Endodermal cell (in vitro differentiated cells): ENCODE measurements around the gene PANK2. TPM values are rescaled to one million over a fixed set of nuclear protein-coding genes. Genes with fewer than 3 reads are reported as not detected.

Experiments used
- DNase-seq: peaks from one replicate; pipeline ENCODE4 v3.0.0-alpha.2; 2017
- H3K27ac ChIP-seq: 2 replicates; pipeline ENCODE4 v1.5.1; 2013; ENCODE audit warnings: mild to moderate bottlenecking, low read depth, low read length, moderate library complexity
- H3K27me3 ChIP-seq: 2 replicates; pipeline ENCODE4 v1.6.1; 2013; ENCODE audit warnings: mild to moderate bottlenecking, low read length, moderate library complexity; ENCODE audit not compliant: insufficient read depth, control insufficient read depth, poor library complexity, severe bottlenecking
- H3K36me3 ChIP-seq: 2 replicates; pipeline ENCODE4 v1.7.0; 2013; ENCODE audit warnings: mild to moderate bottlenecking, low read length, moderate library complexity; ENCODE audit not compliant: control insufficient read depth, insufficient read depth
- H3K4me1 ChIP-seq: one replicate; pipeline ENCODE4 v1.7.0; 2013; ENCODE audit warnings: low read length; ENCODE audit not compliant: control insufficient read depth, insufficient read depth
- H3K4me3 ChIP-seq: 2 replicates; pipeline ENCODE4 v1.5.1; 2013; ENCODE audit warnings: mild to moderate bottlenecking, low read length, moderate library complexity
- H3K9ac ChIP-seq: 2 replicates; pipeline ENCODE4 v1.6.1; 2013; ENCODE audit warnings: mild to moderate bottlenecking, low read length, moderate library complexity; ENCODE audit not compliant: poor library complexity, severe bottlenecking; ENCODE audit errors: extremely low read depth
- H3K9me3 ChIP-seq: 2 replicates; pipeline ENCODE4 v1.6.1; 2013; ENCODE audit warnings: mild to moderate bottlenecking, low read length, moderate library complexity; ENCODE audit not compliant: control insufficient read depth
- H3K27ac Mint-ChIP-seq: 2 replicates; pipeline ENCODE4 v1.8.0; 2020; ENCODE audit warnings: mixed read lengths
- H3K27me3 Mint-ChIP-seq: 2 replicates; pipeline ENCODE4 v1.8.0; 2021; ENCODE audit warnings: mild to moderate bottlenecking, mixed read lengths; ENCODE audit not compliant: insufficient read depth
- H3K36me3 Mint-ChIP-seq: 2 replicates; pipeline ENCODE4 v1.8.0; 2020; ENCODE audit warnings: low read depth, mixed read lengths
- H3K4me1 Mint-ChIP-seq: 2 replicates; pipeline ENCODE4 v1.8.0; 2020; ENCODE audit warnings: mixed read lengths
- H3K4me3 Mint-ChIP-seq: 2 replicates; pipeline ENCODE4 v1.8.0; 2020; ENCODE audit warnings: mild to moderate bottlenecking, moderate library complexity, mixed read lengths
- H3K9me3 Mint-ChIP-seq: 2 replicates; pipeline ENCODE4 v1.8.0; 2020; ENCODE audit warnings: mild to moderate bottlenecking, mixed read lengths
- WGBS, 2 experiments: methylation state at CpG; one replicate each; pipeline versions ENCODE4 v1.1.5 to v1.1.7; 2013; ENCODE audit warnings: missing lambda C conversion rate in 2 of 2, mixed read lengths in 1 of 2; ENCODE audit not compliant: insufficient coverage in 1 of 2, insufficient read length in 1 of 2; 5-methylcytosine and 5-hydroxymethylcytosine counted together
- total RNA-seq, 2 donors: library from RNA; stranded (reverse); fragmentation: NEBNext Ultra II Directional in 1 of 2; extraction: Animal tissue kit (Norgen Biotek cat#: 25700) in 1 of 2; gene quantifications; 2 replicates in 1 of 2; 3 replicates in 1 of 2; pipeline ENCODE4 v1.2.1, GENCODE V29; 2021
- TF ChIP-seq, protein P1 (sequence below): fragments of 200-600 bp; sonication (generic); conservative IDR thresholded peaks from 2 replicates; pipeline ENCODE4 v1.5.0; 2021; ENCODE audit warnings: antibody characterized with exemption, mild to moderate bottlenecking

The PANK2 gene
- total RNA-seq, 2 donors from 2014 or later = 57.6 to 66.5 TPM

DNA sequence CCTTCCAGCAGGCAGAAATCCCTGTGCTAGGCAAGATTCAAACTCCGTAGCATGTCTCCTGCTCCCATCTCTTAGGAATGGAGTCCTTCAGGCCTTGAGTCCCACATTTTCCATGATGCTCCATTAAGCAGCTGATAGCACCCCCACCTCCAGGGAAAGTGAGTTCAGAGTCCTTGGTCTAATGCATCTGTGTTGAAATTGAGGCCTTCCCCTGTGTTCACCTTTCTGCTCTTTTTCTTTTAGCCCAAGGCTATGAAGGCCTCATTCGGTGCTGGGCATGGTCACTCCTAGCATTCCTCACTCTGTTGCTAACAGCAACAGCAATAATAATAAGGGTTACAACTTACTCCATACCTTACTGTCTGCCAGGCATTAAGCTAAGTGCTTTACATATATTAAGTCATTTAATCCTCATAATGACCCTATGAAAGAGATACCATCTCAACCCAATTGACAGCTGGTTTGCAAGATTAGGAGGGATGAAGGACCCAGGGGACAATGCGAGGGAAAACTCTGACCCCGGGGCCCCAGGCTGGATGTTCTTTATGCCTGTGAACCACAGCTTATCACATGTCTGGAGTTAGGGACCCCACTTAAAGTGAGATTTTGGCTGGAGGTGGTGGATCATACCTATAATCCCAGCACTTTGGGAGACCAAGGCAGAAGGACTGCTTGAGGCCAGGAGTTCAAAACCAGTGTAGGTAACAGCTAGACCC, 17.5 kb upstream of the PANK2 start:
- Mint-ChIP-seq H3K27ac (no peak overlapping the region), H3K9me3 (no peaks in the 10 kb centered on the region)
- no peak overlapping the region for H3K4me3 ChIP-seq

DNA sequence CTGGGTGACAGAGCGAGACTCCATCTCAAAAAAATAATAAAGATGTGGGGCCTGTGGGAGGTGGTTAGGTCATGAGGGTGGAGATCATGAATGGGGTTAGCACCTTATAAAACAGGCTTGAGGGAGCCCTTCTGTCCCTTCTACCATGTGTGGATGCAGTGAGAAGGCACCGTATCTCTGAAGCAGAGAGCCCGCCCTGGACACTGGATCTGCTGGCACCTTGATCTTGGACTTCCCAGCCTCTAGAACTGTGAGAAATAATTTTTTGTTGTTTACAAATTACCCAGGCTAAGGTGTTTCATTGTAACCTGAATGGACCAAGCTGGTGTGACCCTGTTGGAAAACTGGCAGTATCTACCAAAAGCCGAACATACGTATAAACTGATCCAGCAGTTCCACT, 15.7 kb upstream of the PANK2 start:
- Histone ChIP-seq H3K36me3 (peaks cover 27% of the 10 kb centered on the region), H3K9ac (no peak overlapping the region), H3K9me3 (peaks cover 9% of the 10 kb centered on the region), H3K4me3 (no peak overlapping the region), H3K27ac (no peak overlapping the region), H3K4me1 (no peaks in the 10 kb centered on the region), H3K27me3 (no peaks in the 10 kb centered on the region)
- Mint-ChIP-seq H3K9me3 (no peaks in the 10 kb centered on the region), H3K27ac (no peak overlapping the region), H3K4me1 (peaks cover 13% of the 10 kb centered on the region), H3K36me3 (peaks cover 38% of the 10 kb centered on the region), H3K27me3 (no peaks in the 10 kb centered on the region), H3K4me3 (no peak overlapping the region)
- WGBS, 2 experiments = 94 to 98% methylated on average over 3 to 5 of the region's 5 CpGs
- TF ChIP-seq, protein P1, sequence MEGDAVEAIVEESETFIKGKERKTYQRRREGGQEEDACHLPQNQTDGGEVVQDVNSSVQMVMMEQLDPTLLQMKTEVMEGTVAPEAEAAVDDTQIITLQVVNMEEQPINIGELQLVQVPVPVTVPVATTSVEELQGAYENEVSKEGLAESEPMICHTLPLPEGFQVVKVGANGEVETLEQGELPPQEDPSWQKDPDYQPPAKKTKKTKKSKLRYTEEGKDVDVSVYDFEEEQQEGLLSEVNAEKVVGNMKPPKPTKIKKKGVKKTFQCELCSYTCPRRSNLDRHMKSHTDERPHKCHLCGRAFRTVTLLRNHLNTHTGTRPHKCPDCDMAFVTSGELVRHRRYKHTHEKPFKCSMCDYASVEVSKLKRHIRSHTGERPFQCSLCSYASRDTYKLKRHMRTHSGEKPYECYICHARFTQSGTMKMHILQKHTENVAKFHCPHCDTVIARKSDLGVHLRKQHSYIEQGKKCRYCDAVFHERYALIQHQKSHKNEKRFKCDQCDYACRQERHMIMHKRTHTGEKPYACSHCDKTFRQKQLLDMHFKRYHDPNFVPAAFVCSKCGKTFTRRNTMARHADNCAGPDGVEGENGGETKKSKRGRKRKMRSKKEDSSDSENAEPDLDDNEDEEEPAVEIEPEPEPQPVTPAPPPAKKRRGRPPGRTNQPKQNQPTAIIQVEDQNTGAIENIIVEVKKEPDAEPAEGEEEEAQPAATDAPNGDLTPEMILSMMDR = no peak
- no peak for DNase-seq

More for the DNA sequence above, 17.5 kb upstream of the PANK2 start:
- no peak overlapping the region for H3K4me3 Mint-ChIP-seq
- peaks cover 31% of the 10 kb centered on the region for H3K36me3 ChIP-seq
- H3K27me3 Mint-ChIP-seq = no peaks in the 10 kb centered on the region
- H3K9ac ChIP-seq = no peak overlapping the region
- no peaks in the 10 kb centered on the region for H3K27me3 ChIP-seq
- 90 to 97% methylated on average over 2 to 4 of the region's 4 CpGs for WGBS, 2 experiments
- H3K36me3 Mint-ChIP-seq = peaks cover 47% of the 10 kb centered on the region
- DNase-seq = no peak
- TF ChIP-seq, protein P1 = no peak
- H3K4me1 Mint-ChIP-seq = peaks cover 13% of the 10 kb centered on the region
- no peak overlapping the region for H3K27ac ChIP-seq
- no peaks in the 10 kb centered on the region for H3K4me1 ChIP-seq
- peaks cover 9% of the 10 kb centered on the region for H3K9me3 ChIP-seq

GRCh38 chr20:3874194-3874844, 14.9 kb upstream of the PANK2 start:
- H3K4me3 Mint-ChIP-seq = no peak overlapping the region
- no peak overlapping the region for H3K27ac ChIP-seq
- no peaks in the 10 kb centered on the region for H3K27me3 Mint-ChIP-seq
- TF ChIP-seq, protein P1 = no peak
- H3K27ac Mint-ChIP-seq = peak overlapping the region; percentile 56
- no peak overlapping the region for H3K4me3 ChIP-seq
- no peaks in the 10 kb centered on the region for H3K27me3 ChIP-seq
- H3K36me3 Mint-ChIP-seq = peaks cover 40% of the 10 kb centered on the region
- DNase-seq = no peak
- H3K36me3 ChIP-seq = peaks cover 27% of the 10 kb centered on the region
- no peaks in the 10 kb centered on the region for H3K4me1 ChIP-seq
- no peak overlapping the region for H3K9ac ChIP-seq
- WGBS, 2 experiments = 82% methylated on average over 3 of the region's 3 CpGs; no CpG with 5 or more reads in 1 of the 2 experiments
- no peaks in the 10 kb centered on the region for H3K9me3 Mint-ChIP-seq
- peaks cover 13% of the 10 kb centered on the region for H3K4me1 Mint-ChIP-seq
- peaks cover 9% of the 10 kb centered on the region for H3K9me3 ChIP-seq
